A549 (cell line): ENCODE results near the gene FAM53B. TPM values are rescaled to one million over a fixed set of nuclear protein-coding genes. Genes with fewer than 3 reads are reported as not detected.

ENCODE experiments used
- ATAC-seq, 2 experiments: fragments of 200-7000 bp in 1 of 2; fragments of >200 bp in 1 of 2; cut with Nextera tagmentation in 1 of 2; cut with Tn5 transposase in 1 of 2; 3 replicates each; pipeline versions ENCODE4 v1.8.0 to v1.9.1; 2018 to 2020; ENCODE audit warnings: mild to moderate bottlenecking in 1 of 2, moderate library complexity in 1 of 2
- CTCF ChIA-PET: fragments of 300-600 bp; sonication (Branson Sonifier 250); formaldehyde crosslinking; extraction: SDS; loops from one replicate; lab custom pipeline; 2021; ENCODE audit warnings: antibody characterized with exemption, inconsistent platforms; lab: Yijun Ruan, JAX
- POLR2A ChIA-PET: fragments of 350-600 bp; formaldehyde crosslinking; extraction: SDS; loops from one replicate; lab custom pipeline; 2021; ENCODE audit warnings: antibody characterized with exemption, inconsistent platforms; lab: Yijun Ruan, JAX
- DNase-seq, 2 experiments: peaks; one replicate each; pipeline versions ENCODE4 v3.0.0 to v3.0.0-alpha.2; 2011 to 2016; ENCODE audit warnings: low read depth in 1 of 2, low spot score in 1 of 2
- FAIRE-seq: peaks from 2 replicates; lab custom pipeline; 2011; peaks lifted over from hg19 to GRCh38; lab: Jason Lieb, UNC
- H3K27ac ChIP-seq, 2 experiments: fragments of >200 bp; sonication (Bioruptor Twin); formaldehyde crosslinking; 3 replicates each; pipeline ENCODE4 v1.5.1; 2016 to 2017
- H3K4me1 ChIP-seq: fragments of >200 bp; sonication (Bioruptor Twin); formaldehyde crosslinking; 3 replicates; pipeline ENCODE4 v1.6.1; 2016
- H3K4me2 ChIP-seq: fragments of >200 bp; sonication (Bioruptor Twin); formaldehyde crosslinking; 3 replicates; pipeline ENCODE4 v1.6.1; 2016
- H3K4me3 ChIP-seq: fragments of >200 bp; sonication (Bioruptor Twin); formaldehyde crosslinking; 3 replicates; pipeline ENCODE4 v1.5.1; 2016
- H3K9me3 ChIP-seq: fragments of >200 bp; sonication (Bioruptor Twin); formaldehyde crosslinking; 3 replicates; pipeline ENCODE4 v1.6.1; 2016
- BHLHE40 ChIP-seq: IDR thresholded peaks from 2 replicates; pipeline ENCODE4 v1.6.1; 2012; ENCODE audit warnings: low read depth, low read length, inconsistent platforms
- CBX2 ChIP-seq: fragments of 200-600 bp; sonication (generic); IDR thresholded peaks from 2 replicates; pipeline ENCODE4 v1.6.1; 2016; ENCODE audit warnings: low read depth, mild to moderate bottlenecking, borderline replicate concordance
- CBX8 ChIP-seq: fragments of 200-600 bp; sonication (generic); IDR thresholded peaks from 2 replicates; pipeline ENCODE4 v1.6.1; 2016
- CEBPB ChIP-seq, 2 experiments: fragments of >200 bp in 1 of 2; sonication (Bioruptor Twin) in 1 of 2; formaldehyde crosslinking in 1 of 2; IDR thresholded peaks; 2 replicates each; pipeline ENCODE4 v1.6.1; 2012 to 2016
- CHD2 ChIP-seq: fragments of 150-350 bp; IDR thresholded peaks from 2 replicates; pipeline ENCODE4 v1.6.1; 2014; ENCODE audit warnings: low read length; ENCODE audit not compliant: partially characterized antibody
- CHD4 ChIP-seq: fragments of 200-600 bp; sonication (generic); IDR thresholded peaks from 2 replicates; pipeline ENCODE4 v1.6.1; 2016; ENCODE audit warnings: antibody characterized with exemption, mild to moderate bottlenecking, borderline replicate concordance
- EP300 ChIP-seq, 2 experiments: fragments of >200 bp; sonication (Bioruptor Twin); formaldehyde crosslinking; IDR thresholded peaks; 2 replicates in 1 of 2; 3 replicates in 1 of 2; pipeline ENCODE4 v1.6.1; 2016 to 2017
- ESRRA ChIP-seq: fragments of 150-350 bp; IDR thresholded peaks from 2 replicates; pipeline ENCODE4 v1.6.1; 2014; ENCODE audit warnings: mild to moderate bottlenecking, low read length, borderline replicate concordance
- FOSL2 ChIP-seq, 2 experiments: fragments of 450-650 bp in 1 of 2; fragments of >200 bp in 1 of 2; sonication (Bioruptor Twin) in 1 of 2; formaldehyde crosslinking; IDR thresholded peaks; 2 replicates each; pipeline versions ENCODE4 v1.5.0 to v1.6.1; 2016 to 2020; ENCODE audit warnings: mild to moderate bottlenecking in 1 of 2, moderate library complexity in 1 of 2
- HEYL ChIP-seq: fragments of 250-450 bp; sonication (Bioruptor Pico); IDR thresholded peaks from 2 replicates; pipeline ENCODE4 v1.8.0; 2021; ENCODE audit warnings: mild to moderate bottlenecking, moderate library complexity
- HOXB13 ChIP-seq: fragments of 250-450 bp; sonication (Bioruptor Pico); IDR thresholded peaks from 2 replicates; pipeline ENCODE4 v1.5.0; 2020; ENCODE audit warnings: low read depth, mild to moderate bottlenecking, moderate library complexity
- JUNB ChIP-seq: fragments of >200 bp; sonication (Bioruptor Twin); formaldehyde crosslinking; IDR thresholded peaks from 2 replicates; pipeline ENCODE4 v1.6.1; 2016
- KDM1A ChIP-seq: fragments of 200-600 bp; sonication (generic); IDR thresholded peaks from 2 replicates; pipeline ENCODE4 v1.6.1; 2016; ENCODE audit warnings: low read depth, mild to moderate bottlenecking
- KDM5A ChIP-seq: fragments of 200-600 bp; sonication (generic); IDR thresholded peaks from 2 replicates; pipeline ENCODE4 v1.6.1; 2016; ENCODE audit warnings: antibody characterized with exemption, mild to moderate bottlenecking
- MYC ChIP-seq: IDR thresholded peaks from 2 replicates; pipeline ENCODE4 v1.6.1; 2012; ENCODE audit warnings: mild to moderate bottlenecking, inconsistent platforms, low read length, improper control_type of control experiment, borderline replicate concordance
- POLR2A ChIP-seq: IDR thresholded peaks from 2 replicates; pipeline ENCODE4 v1.6.1; 2012; ENCODE audit warnings: mild to moderate bottlenecking, low read length
- RFX5 ChIP-seq: fragments of 450-650 bp; IDR thresholded peaks from 2 replicates; pipeline ENCODE4 v1.7.1; 2014; ENCODE audit warnings: antibody characterized with exemption, mild to moderate bottlenecking, moderate library complexity
- SMC3 ChIP-seq: fragments of >200 bp; sonication (Bioruptor Twin); formaldehyde crosslinking; IDR thresholded peaks from 3 replicates; pipeline ENCODE4 v1.6.1; 2018; ENCODE audit warnings: inconsistent platforms
- TFCP2L1 ChIP-seq: fragments of 250-450 bp; sonication (Bioruptor Pico); IDR thresholded peaks from 2 replicates; pipeline ENCODE4 v1.5.0; 2021; ENCODE audit warnings: mild to moderate bottlenecking
- TP53 ChIP-seq: fragments of 250-450 bp; sonication (Bioruptor Pico); IDR thresholded peaks from 2 replicates; pipeline ENCODE4 v1.5.0; 2021; ENCODE audit warnings: mild to moderate bottlenecking, moderate library complexity
- ZSCAN20 ChIP-seq: fragments of 250-450 bp; sonication (Bioruptor Pico); IDR thresholded peaks from 2 replicates; pipeline ENCODE4 v1.8.0; 2022; ENCODE audit warnings: mild to moderate bottlenecking, moderate library complexity
- WGBS: methylation state at CpG from one replicate; pipeline ENCODE4 v1.1.6; 2017; ENCODE audit errors: missing lambda C conversion rate; 5-methylcytosine and 5-hydroxymethylcytosine counted together
- polyA plus RNA-seq, 4 experiments: library from polyadenylated mRNA; depleted of rRNA in 3 of 4; stranded (reverse); fragments of >200 nt; fragmentation: RNase III in 1 of 4; extraction: RNeasy Plus Mini Kit Qiagen cat#74134 plus additional on column Dnase treatment in 1 of 4; gene quantifications; 2 replicates in 3 of 4; 3 replicates in 1 of 4; pipeline ENCODE4 v1.2.3, GENCODE V29; 2011 to 2017
- TF ChIP-seq, protein P1 (sequence below): fragments of >200 bp; sonication (Bioruptor Twin); formaldehyde crosslinking; IDR thresholded peaks from 2 replicates; pipeline ENCODE4 v1.6.1; 2016
- TF ChIP-seq, protein P2 (sequence below): IDR thresholded peaks from 2 replicates; pipeline ENCODE4 v1.6.1; 2012

The FAM53B gene
- polyA plus RNA-seq, 2 of the 4 experiments (the other 2 are of a cell fraction): 5.1 to 8.5 TPM

DNA sequence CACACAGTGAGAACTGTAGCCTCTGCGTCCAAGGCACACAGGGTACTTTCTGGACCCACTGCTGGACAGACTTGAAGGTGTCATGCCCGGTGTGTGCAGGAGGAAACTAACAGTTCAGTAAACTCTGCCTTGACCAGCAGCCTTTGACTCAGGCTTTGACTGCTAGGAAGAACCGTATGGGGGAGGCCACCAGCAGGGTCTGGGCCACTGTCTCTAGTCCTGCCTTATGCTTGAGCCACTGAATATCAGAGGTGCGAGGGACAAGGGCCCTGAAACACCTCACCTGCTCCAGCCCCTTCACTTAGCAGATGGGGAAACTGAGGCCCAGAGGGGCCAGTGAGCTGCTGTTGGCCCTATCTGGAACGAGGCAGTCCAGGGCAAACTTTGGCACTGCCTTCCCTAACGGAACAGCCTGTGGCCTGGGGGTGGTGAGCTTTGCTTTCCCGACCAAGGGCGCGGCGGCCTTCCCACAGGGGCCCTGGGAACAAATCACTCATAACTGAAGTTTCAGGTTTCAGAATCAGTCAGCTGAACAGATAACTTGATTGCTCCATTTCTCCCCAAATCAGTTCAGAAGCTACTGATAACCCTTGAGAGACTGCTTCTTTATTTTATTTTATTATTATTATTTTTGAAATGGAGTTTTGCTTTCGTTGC, 130.0 kb downstream of the FAM53B start:
- FAIRE-seq: no peak
- TF ChIP-seq CBX8 (no peak), SMC3 (no peak), EP300 (IDR thresholded peaks at IDR 0.05) (no peak), KDM5A (no peak), CHD4 (no peak), MYC (no peak), TFCP2L1 (no peak), HEYL (no peak), ZSCAN20 (CRISPR knock-in tag) (no peak), ESRRA (no peak), HOXB13 (CRISPR knock-in tag) (no peak), KDM1A (no peak), CBX2 (no peak), CHD2 (no peak)
- TF ChIP-seq, protein P1, sequence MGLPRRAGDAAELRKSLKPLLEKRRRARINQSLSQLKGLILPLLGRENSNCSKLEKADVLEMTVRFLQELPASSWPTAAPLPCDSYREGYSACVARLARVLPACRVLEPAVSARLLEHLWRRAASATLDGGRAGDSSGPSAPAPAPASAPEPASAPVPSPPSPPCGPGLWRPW: no peak
- TF ChIP-seq, all 56 proteins: peak for 0
- H3K4me3 ChIP-seq: no peak overlapping the region
- ChIA-PET CTCF (interaction anchor here (0.9 kb wide), 1 partner anchor 59 kb away, joined by 3 read pairs; no protein-coding TSS in a partner anchor), POLR2A (no interaction called here)
- no peak overlapping the region for H3K27ac ChIP-seq
- WGBS: 79% methylated on average over 9 of the region's 11 CpGs
- H3K4me2 ChIP-seq: no peak overlapping the region
- ATAC-seq (no peak), DNase-seq (no peak)
- peaks cover 4% of the 10 kb centered on the region; the same call in 1 of the 3 replicates for H3K4me1 ChIP-seq
- no peaks in the 10 kb centered on the region for H3K9me3 ChIP-seq

DNA sequence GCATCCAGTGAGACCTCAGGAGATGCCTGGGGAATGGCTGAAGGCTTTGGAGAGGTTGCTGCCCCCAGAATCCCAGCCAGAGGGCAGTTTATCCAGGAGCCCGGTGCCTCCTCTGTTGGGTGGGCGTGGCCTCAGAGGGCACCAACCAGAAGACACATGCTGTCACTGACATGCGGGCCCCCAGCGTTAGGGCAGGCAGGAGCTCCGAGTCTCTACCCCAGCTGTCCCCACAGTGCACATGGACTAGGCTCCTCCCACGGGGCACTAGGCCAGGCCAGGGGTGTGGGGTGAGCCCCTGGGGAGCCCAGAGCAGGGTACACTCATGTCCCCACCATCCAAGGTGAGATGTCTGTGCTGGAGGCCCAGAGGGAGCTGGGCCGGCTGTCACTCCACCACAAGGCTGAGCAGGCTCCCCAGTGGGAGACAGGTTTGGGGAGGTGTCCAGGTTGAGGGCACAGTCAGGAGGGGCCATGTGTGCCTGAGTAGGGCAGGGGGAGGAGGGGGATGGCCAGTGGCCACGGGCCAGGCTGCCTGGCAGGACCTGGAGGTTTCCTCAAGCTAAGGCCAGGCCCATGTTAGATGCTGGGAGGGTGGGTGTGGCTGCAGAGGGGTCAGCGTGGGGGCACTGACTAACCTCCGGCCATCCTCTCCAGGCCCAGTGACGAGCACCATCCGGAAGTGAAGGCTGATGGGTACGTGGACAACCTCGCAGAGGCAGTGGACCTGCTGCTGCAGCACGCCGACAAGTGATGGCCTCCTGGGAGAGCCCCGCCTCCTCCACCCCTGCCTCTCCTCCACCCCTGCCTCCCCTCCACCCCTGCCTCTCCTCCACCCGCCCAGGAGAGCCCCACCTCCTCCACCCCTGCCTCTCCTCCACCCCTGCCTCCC, 131.3 kb downstream of the FAM53B start:
- H3K4me2 ChIP-seq: no peak overlapping the region
- CTCF ChIA-PET: interaction anchor here (0.9 kb wide), 1 partner anchor 61 kb away, joined by 3 read pairs; no protein-coding TSS in a partner anchor
- H3K4me1 ChIP-seq: peaks cover 4% of the 10 kb centered on the region; the same call in 1 of the 3 replicates
- no peaks in the 10 kb centered on the region for H3K9me3 ChIP-seq
- POLR2A ChIA-PET: no interaction called here
- peak in 1 of 2 experiments; percentile 14 for DNase-seq
- WGBS: 69% methylated on average over 9 of the region's 18 CpGs
- no peak overlapping the region for H3K4me3 ChIP-seq
- no peak for TF ChIP-seq CEBPB (IDR thresholded peaks at IDR 0.05)
- no peak for TF ChIP-seq JUNB
- no peak for TF ChIP-seq ZSCAN20 (CRISPR knock-in tag)
- TF ChIP-seq EP300 (IDR thresholded peaks at IDR 0.05): no peak
- TF ChIP-seq FOSL2 (IDR thresholded peaks at IDR 0.05): no peak
- no peak for TF ChIP-seq FOSL2 (CRISPR knock-in tag; IDR thresholded peaks at IDR 0.05)
- no peak for TF ChIP-seq BHLHE40
- no peak for TF ChIP-seq TP53 (CRISPR knock-in tag)
- TF ChIP-seq MYC: no peak
- TF ChIP-seq, protein P2, sequence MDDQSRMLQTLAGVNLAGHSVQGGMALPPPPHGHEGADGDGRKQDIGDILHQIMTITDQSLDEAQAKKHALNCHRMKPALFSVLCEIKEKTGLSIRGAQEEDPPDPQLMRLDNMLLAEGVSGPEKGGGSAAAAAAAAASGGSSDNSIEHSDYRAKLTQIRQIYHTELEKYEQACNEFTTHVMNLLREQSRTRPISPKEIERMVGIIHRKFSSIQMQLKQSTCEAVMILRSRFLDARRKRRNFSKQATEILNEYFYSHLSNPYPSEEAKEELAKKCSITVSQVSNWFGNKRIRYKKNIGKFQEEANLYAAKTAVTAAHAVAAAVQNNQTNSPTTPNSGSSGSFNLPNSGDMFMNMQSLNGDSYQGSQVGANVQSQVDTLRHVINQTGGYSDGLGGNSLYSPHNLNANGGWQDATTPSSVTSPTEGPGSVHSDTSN: no peak
- no peak for TF ChIP-seq POLR2A
- no peak for TF ChIP-seq KDM1A
- TF ChIP-seq RFX5: no peak
- H3K27ac ChIP-seq: no peak overlapping the region
- no peak for FAIRE-seq
- peak; percentile 19 to 58; a peak in 4 of 6 replicates for ATAC-seq
